Activated CD4-positive, CD25-positive, alpha-beta regulatory T cell (primary cell): ENCODE data around the gene FCHSD2.
"Not testable (repeated sequence)": the region's sequence is repeated elsewhere in the genome, so short reads cannot be mapped to it uniquely, and the experiment has no call there.

Experiments
- DNase-seq, 4 experiments: peaks; one replicate each; lab custom pipeline; 2025; lab: John Stamatoyannopoulos, UW

The FCHSD2 gene

GRCh38 chr11:73121692-73122091, 20.4 kb downstream of the FCHSD2 start:
- no peak for DNase-seq

- DNase-seq = no peak
These were observed 25.0 kb downstream of the FCHSD2 start for GRCh38 chr11:73117071-73117470.

- DNase-seq = no peak
These were observed 25.5 kb downstream of the FCHSD2 start for GRCh38 chr11:73116636-73117035.

GRCh38 chr11:73114835-73115220, 27.3 kb downstream of the FCHSD2 start:
- no peak for DNase-seq

- no peak for DNase-seq
These were observed 27.8 kb downstream of the FCHSD2 start for GRCh38 chr11:73114110-73114834.

- DNase-seq = no peak
These were observed 28.7 kb downstream of the FCHSD2 start for GRCh38 chr11:73113426-73113825.

- no peak for DNase-seq
These were observed 34.5 kb downstream of the FCHSD2 start for GRCh38 chr11:73107597-73107996.

- DNase-seq = no peak
These were observed 35.8 kb downstream of the FCHSD2 start for GRCh38 chr11:73106347-73106746.

- no peak for DNase-seq
These were observed 41.5 kb downstream of the FCHSD2 start for GRCh38 chr11:73100578-73100977.

- DNase-seq = no peak
These were observed 42.4 kb downstream of the FCHSD2 start for GRCh38 chr11:73099512-73100266.

GRCh38 chr11:73095613-73096012, 46.5 kb downstream of the FCHSD2 start:
- DNase-seq = no peak

- no peak for DNase-seq
These were observed 50.4 kb downstream of the FCHSD2 start for GRCh38 chr11:73091521-73092305.

- DNase-seq = no peak
These were observed 54.4 kb downstream of the FCHSD2 start for GRCh38 chr11:73087730-73088129.

GRCh38 chr11:73085189-73085875, 56.8 kb downstream of the FCHSD2 start:
- DNase-seq = no peak

- DNase-seq = no peak
These were observed 63.5 kb downstream of the FCHSD2 start for GRCh38 chr11:73078631-73079030.

GRCh38 chr11:73077454-73077853, 64.7 kb downstream of the FCHSD2 start:
- no peak for DNase-seq

- DNase-seq = no peak
These were observed 67.8 kb downstream of the FCHSD2 start for GRCh38 chr11:73074319-73074718.

GRCh38 chr11:73072935-73073481, 69.1 kb downstream of the FCHSD2 start:
- no peak for DNase-seq

- no peak for DNase-seq
These were observed 71.5 kb downstream of the FCHSD2 start for GRCh38 chr11:73070653-73071052.

GRCh38 chr11:73061857-73062424, 80.2 kb downstream of the FCHSD2 start:
- DNase-seq = not testable (repeated sequence)

- DNase-seq = not testable (repeated sequence)
These were observed 80.7 kb downstream of the FCHSD2 start for GRCh38 chr11:73061434-73061833.
